Keratinocyte (primary cell): ENCODE results near the gene SCRN1. TPM values are rescaled to one million over a fixed set of nuclear protein-coding genes. Genes with fewer than 3 reads are reported as not detected.

Source experiments
- DNase-seq: peaks from one replicate; pipeline ENCODE4 v3.0.0-alpha.2; 2011; ENCODE audit warnings: low read depth, missing footprints, low spot score
- FAIRE-seq: peaks from 2 replicates; lab custom pipeline; 2011; peaks lifted over from hg19 to GRCh38; lab: Jason Lieb, UNC
- H2AFZ ChIP-seq: 2 replicates; pipeline ENCODE4 v1.6.0; 2012; ENCODE audit warnings: low read length, control low read depth, inconsistent platforms; ENCODE audit not compliant: control insufficient read depth
- H3K27ac ChIP-seq: 2 replicates; pipeline ENCODE4 v1.5.1; 2011; ENCODE audit warnings: low read length; ENCODE audit not compliant: control insufficient read depth, insufficient read depth
- H3K27me3 ChIP-seq: 3 replicates; pipeline ENCODE4 v1.6.0; 2011; ENCODE audit warnings: low read length; ENCODE audit not compliant: control insufficient read depth, insufficient read depth; ENCODE audit errors: extremely low read depth
- H3K36me3 ChIP-seq, 2 experiments: 2 replicates in 1 of 2; 3 replicates in 1 of 2; pipeline ENCODE4 v1.5.1; 2011; ENCODE audit warnings: low read length in 2 of 2, mild to moderate bottlenecking in 1 of 2; ENCODE audit not compliant: control insufficient read depth in 2 of 2, insufficient read depth in 2 of 2; ENCODE audit errors: extremely low read depth in 1 of 2
- H3K4me1 ChIP-seq: 3 replicates; pipeline ENCODE4 v1.5.1; 2011; ENCODE audit warnings: low read length; ENCODE audit not compliant: control insufficient read depth, insufficient read depth; ENCODE audit errors: extremely low read depth
- H3K4me2 ChIP-seq: 3 replicates; pipeline ENCODE4 v1.6.0; 2011; ENCODE audit warnings: low read depth, low read length; ENCODE audit not compliant: control insufficient read depth, insufficient read depth; ENCODE audit errors: extremely low read depth
- H3K4me3 ChIP-seq, 3 experiments: fragments of 200-600 bp in 1 of 3; sonication (generic) in 1 of 3; 2 replicates in 2 of 3; 3 replicates in 1 of 3; pipeline ENCODE4 v1.5.1; 2011 to 2016; ENCODE audit warnings: low read length in 3 of 3, mild to moderate bottlenecking in 3 of 3, control low read depth in 2 of 3, inconsistent platforms in 1 of 3, low read depth in 1 of 3, mixed read lengths in 1 of 3, mixed run types in 1 of 3, moderate library complexity in 1 of 3; ENCODE audit not compliant: control insufficient read depth in 2 of 3, insufficient read depth in 2 of 3; ENCODE audit errors: extremely low read depth in 1 of 3
- H3K79me2 ChIP-seq: 2 replicates; pipeline ENCODE4 v1.6.0; 2012; ENCODE audit warnings: low read length; ENCODE audit not compliant: control insufficient read depth, insufficient read depth
- H3K9ac ChIP-seq: 3 replicates; pipeline ENCODE4 v1.6.0; 2011; ENCODE audit warnings: low read length; ENCODE audit not compliant: control insufficient read depth, insufficient read depth; ENCODE audit errors: extremely low read depth
- H3K9me1 ChIP-seq: 3 replicates; pipeline ENCODE4 v1.6.0; 2011; ENCODE audit warnings: low read length; ENCODE audit not compliant: control insufficient read depth, insufficient read depth; ENCODE audit errors: extremely low read depth
- H3K9me3 ChIP-seq: 2 replicates; pipeline ENCODE4 v1.5.1; 2012; ENCODE audit warnings: low read depth, low read length; ENCODE audit not compliant: control insufficient read depth
- H4K20me1 ChIP-seq: 3 replicates; pipeline ENCODE4 v1.6.0; 2011; ENCODE audit warnings: low read length; ENCODE audit not compliant: control insufficient read depth, insufficient read depth; ENCODE audit errors: extremely low read depth
- CTCF ChIP-seq, 3 experiments: IDR thresholded peaks in 1 of 3; conservative IDR thresholded peaks in 1 of 3; optimal IDR thresholded peaks in 1 of 3; 2 replicates in 2 of 3; 3 replicates in 1 of 3; pipeline versions ENCODE3 to v1.5.1; 2011; ENCODE audit warnings: low read length in 3 of 3, mild to moderate bottlenecking in 3 of 3, moderate library complexity in 2 of 3, control low read depth in 1 of 3, inconsistent platforms in 1 of 3; ENCODE audit not compliant: insufficient read depth in 2 of 3; ENCODE audit errors: extremely low read depth in 1 of 3
- EZH2 ChIP-seq: IDR thresholded peaks from one replicate; pipeline ENCODE4 v1.6.1; 2012; ENCODE audit warnings: inconsistent platforms, mild to moderate bottlenecking, low read length, moderate library complexity
- dilution Hi-C: fragments of 300-500 bp; cut with MboI; formaldehyde crosslinking; loops from one replicate; pipeline ENCODE4 v1.7.0; 2020; ENCODE audit warnings: low sequenced_read_pairs; ENCODE audit not compliant: extremely low pct_ligation_motif_present
- polyA plus RNA-seq, 5 experiments: library from polyadenylated mRNA; depleted of rRNA in 3 of 5; stranded (reverse) in 3 of 5; stranded (forward) in 1 of 5; unstranded in 1 of 5; fragments of >200 nt; gene quantifications; 1 replicate in 1 of 5; 2 replicates in 3 of 5; 3 replicates in 1 of 5; pipeline versions ENCODE4 v1.2.1 to v1.2.3, GENCODE V29; 2011 to 2012; ENCODE audit warnings: missing spikeins in 2 of 5, low read depth in 1 of 5, low replicate concordance in 1 of 5

The SCRN1 gene
- polyA plus RNA-seq, 1 donor (not counting 4 experiments of a cell fraction or from before 2014, with no cell fraction given), result 52.3 TPM

GRCh38 chr7:30018451-30018850, 28.9 kb upstream of the SCRN1 start:
- FAIRE-seq, result no peak
- Histone ChIP-seq H3K79me2 (peaks cover 7% of the 10 kb centered on the region), H3K27me3 (no peaks in the 10 kb centered on the region), H3K9ac (no peak overlapping the region), H3K27ac (no peak overlapping the region), H3K36me3 (peaks cover 0 to 5% of the 10 kb centered on the region in 2 experiments), H3K9me1 (no peaks in the 10 kb centered on the region), H3K4me2 (no peak overlapping the region), H4K20me1 (no peaks in the 10 kb centered on the region), H3K4me1 (peaks cover 12% of the 10 kb centered on the region), H2AFZ (no peak overlapping the region), H3K9me3 (no peaks in the 10 kb centered on the region), H3K4me3 (no peak overlapping the region)
- no peak for DNase-seq
- dilution Hi-C loops, result no loop called here
- no peak for TF ChIP-seq EZH2
- no peak for TF ChIP-seq CTCF (optimal IDR thresholded peaks at IDR 0.05 in 1 of 3, IDR thresholded peaks at IDR 0.05 in 1 of 3, conservative IDR thresholded peaks at IDR 0.05 in 1 of 3; ENCODE audit: extremely low read depth in 1 of 3, insufficient read depth in 2 of 3, low read length in 3 of 3)

- FAIRE-seq, result no peak
- dilution Hi-C loops, result no loop called here
- H3K27ac ChIP-seq, result no peak overlapping the region
- H3K4me3 ChIP-seq, result no peak overlapping the region
- TF ChIP-seq EZH2 (no peak), CTCF (optimal IDR thresholded peaks at IDR 0.05 in 1 of 3, IDR thresholded peaks at IDR 0.05 in 1 of 3, conservative IDR thresholded peaks at IDR 0.05 in 1 of 3; ENCODE audit: extremely low read depth in 1 of 3, insufficient read depth in 2 of 3, low read length in 3 of 3) (no peak)
- H3K9me3 ChIP-seq, result no peaks in the 10 kb centered on the region
- no peak overlapping the region for H3K9ac ChIP-seq
- no peak overlapping the region for H2AFZ ChIP-seq
- DNase-seq, result no peak
- H3K27me3 ChIP-seq, result no peaks in the 10 kb centered on the region
- H3K79me2 ChIP-seq, result no peaks in the 10 kb centered on the region
- no peak overlapping the region for H3K4me2 ChIP-seq
- no peaks in the 10 kb centered on the region for H4K20me1 ChIP-seq
- H3K36me3 ChIP-seq, result peaks cover 0 to 4% of the 10 kb centered on the region in 2 experiments
- H3K9me1 ChIP-seq, result no peaks in the 10 kb centered on the region
- no peaks in the 10 kb centered on the region for H3K4me1 ChIP-seq
Measured at GRCh38 chr7:30012757-30013156, 23.2 kb upstream of the SCRN1 start.
